ENCODE results near the gene DMTF1. TPM values are rescaled to one million over a fixed set of nuclear protein-coding genes. Genes with fewer than 3 reads are reported as not detected.

The DMTF1 gene
- total RNA-seq, 1 experiment from 2014 or later = 90.5 TPM

GRCh38 chr7:87128861-87129267 lies 23.4 kb upstream of the DMTF1 start:
- H3K4me1 ChIP-seq (ENCODE audit: insufficient read depth, low read length, poor library complexity, severe bottlenecking) = no peaks in the 10 kb centered on the region
- peak; percentile 27 for DNase-seq (ENCODE audit: low spot score)
- peaks cover 5% of the 10 kb centered on the region for H3K27me3 ChIP-seq (replicated peaks; ENCODE audit: insufficient read depth, low read depth, low read length, poor library complexity)
- no peak overlapping the region for H3K27ac ChIP-seq (ENCODE audit: low read depth, low read length, poor library complexity, severe bottlenecking)
- no peaks in the 10 kb centered on the region for H3K36me3 ChIP-seq (ENCODE audit: insufficient read depth, low read length, poor library complexity, severe bottlenecking)
- no peak overlapping the region for H3K4me3 ChIP-seq (ENCODE audit: low read depth, low read length, poor library complexity, severe bottlenecking)
- intact Hi-C loops (cut with micrococcal nuclease; ENCODE audit: unreplicated experiment) = no loop called here
- ChIA-PET CTCF (no interaction called here), POLR2A (ENCODE audit: low non-redundant PET) (no interaction called here)
- BruUV-seq (replicated peaks) = no TSS peak
- TF ChIP-seq EZH2 (IDR thresholded peaks at IDR 0.05; ENCODE audit: borderline replicate concordance, low read depth, low read length, poor library complexity, severe bottlenecking) = no peak
- no peak for TF ChIP-seq CTCF (conservative IDR thresholded peaks at IDR 0.05; ENCODE audit: low read depth, low read length)
- H3K9me3 ChIP-seq (ENCODE audit: low read depth, low read length, poor library complexity, severe bottlenecking) = no peaks in the 10 kb centered on the region

- Histone ChIP-seq H3K4me3 (ENCODE audit: low read depth, low read length, poor library complexity, severe bottlenecking) (no peak overlapping the region), H3K27me3 (replicated peaks; ENCODE audit: insufficient read depth, low read depth, low read length, poor library complexity) (peaks cover 5% of the 10 kb centered on the region), H3K27ac (ENCODE audit: low read depth, low read length, poor library complexity, severe bottlenecking) (no peak overlapping the region), H3K9me3 (ENCODE audit: low read depth, low read length, poor library complexity, severe bottlenecking) (no peaks in the 10 kb centered on the region), H3K36me3 (ENCODE audit: insufficient read depth, low read length, poor library complexity, severe bottlenecking) (no peaks in the 10 kb centered on the region), H3K4me1 (ENCODE audit: insufficient read depth, low read length, poor library complexity, severe bottlenecking) (no peaks in the 10 kb centered on the region)
- intact Hi-C loops (cut with micrococcal nuclease; ENCODE audit: unreplicated experiment) = no loop called here
- no peak for DNase-seq (ENCODE audit: low spot score)
- POLR2A ChIA-PET (ENCODE audit: low non-redundant PET) = no interaction called here
- BruUV-seq (replicated peaks) = no TSS peak
- TF ChIP-seq EZH2 (IDR thresholded peaks at IDR 0.05; ENCODE audit: borderline replicate concordance, low read depth, low read length, poor library complexity, severe bottlenecking) = no peak
- no peak for TF ChIP-seq CTCF (conservative IDR thresholded peaks at IDR 0.05; ENCODE audit: low read depth, low read length)
- CTCF ChIA-PET = no interaction called here
These were observed 22.9 kb upstream of the DMTF1 start for GRCh38 chr7:87129332-87129731.

- Histone ChIP-seq H3K4me1 (ENCODE audit: insufficient read depth, low read length, poor library complexity, severe bottlenecking) (no peaks in the 10 kb centered on the region), H3K27ac (ENCODE audit: low read depth, low read length, poor library complexity, severe bottlenecking) (no peak overlapping the region), H3K27me3 (replicated peaks; ENCODE audit: insufficient read depth, low read depth, low read length, poor library complexity) (peaks cover 5% of the 10 kb centered on the region), H3K9me3 (ENCODE audit: low read depth, low read length, poor library complexity, severe bottlenecking) (no peaks in the 10 kb centered on the region), H3K4me3 (ENCODE audit: low read depth, low read length, poor library complexity, severe bottlenecking) (no peak overlapping the region), H3K36me3 (ENCODE audit: insufficient read depth, low read length, poor library complexity, severe bottlenecking) (no peaks in the 10 kb centered on the region)
- ChIA-PET CTCF (no interaction called here), POLR2A (ENCODE audit: low non-redundant PET) (no interaction called here)
- intact Hi-C loops (cut with micrococcal nuclease; ENCODE audit: unreplicated experiment) = no loop called here
- no TSS peak for BruUV-seq (replicated peaks)
- no peak for DNase-seq (ENCODE audit: low spot score)
- TF ChIP-seq EZH2 (IDR thresholded peaks at IDR 0.05; ENCODE audit: borderline replicate concordance, low read depth, low read length, poor library complexity, severe bottlenecking) (no peak), CTCF (conservative IDR thresholded peaks at IDR 0.05; ENCODE audit: low read depth, low read length) (no peak)
These were observed 22.4 kb upstream of the DMTF1 start for GRCh38 chr7:87129848-87130247.
